ENCODE results near the gene PKP3.

Gene PKP3

GRCh38 chr11:415640-416041, 21.6 kb downstream of the PKP3 start:
- TF ChIP-seq, protein P1, sequence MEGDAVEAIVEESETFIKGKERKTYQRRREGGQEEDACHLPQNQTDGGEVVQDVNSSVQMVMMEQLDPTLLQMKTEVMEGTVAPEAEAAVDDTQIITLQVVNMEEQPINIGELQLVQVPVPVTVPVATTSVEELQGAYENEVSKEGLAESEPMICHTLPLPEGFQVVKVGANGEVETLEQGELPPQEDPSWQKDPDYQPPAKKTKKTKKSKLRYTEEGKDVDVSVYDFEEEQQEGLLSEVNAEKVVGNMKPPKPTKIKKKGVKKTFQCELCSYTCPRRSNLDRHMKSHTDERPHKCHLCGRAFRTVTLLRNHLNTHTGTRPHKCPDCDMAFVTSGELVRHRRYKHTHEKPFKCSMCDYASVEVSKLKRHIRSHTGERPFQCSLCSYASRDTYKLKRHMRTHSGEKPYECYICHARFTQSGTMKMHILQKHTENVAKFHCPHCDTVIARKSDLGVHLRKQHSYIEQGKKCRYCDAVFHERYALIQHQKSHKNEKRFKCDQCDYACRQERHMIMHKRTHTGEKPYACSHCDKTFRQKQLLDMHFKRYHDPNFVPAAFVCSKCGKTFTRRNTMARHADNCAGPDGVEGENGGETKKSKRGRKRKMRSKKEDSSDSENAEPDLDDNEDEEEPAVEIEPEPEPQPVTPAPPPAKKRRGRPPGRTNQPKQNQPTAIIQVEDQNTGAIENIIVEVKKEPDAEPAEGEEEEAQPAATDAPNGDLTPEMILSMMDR (conservative IDR thresholded peaks at IDR 0.05; ENCODE audit: control insufficient read depth, insufficient read depth, low read depth, low read length): no peak
- DNase-seq (ENCODE audit: low read depth): no peak
- no peak overlapping the region for H3K4me3 ChIP-seq (ENCODE audit: control insufficient read depth, low read depth, low read length)

- TF ChIP-seq, protein P1 (conservative IDR thresholded peaks at IDR 0.05; ENCODE audit: control insufficient read depth, insufficient read depth, low read depth, low read length): no peak
- no peak for DNase-seq (ENCODE audit: low read depth)
- H3K4me3 ChIP-seq (ENCODE audit: control insufficient read depth, low read depth, low read length): no peak overlapping the region
These were observed 22.2 kb downstream of the PKP3 start for GRCh38 chr11:416051-416756.

DNA sequence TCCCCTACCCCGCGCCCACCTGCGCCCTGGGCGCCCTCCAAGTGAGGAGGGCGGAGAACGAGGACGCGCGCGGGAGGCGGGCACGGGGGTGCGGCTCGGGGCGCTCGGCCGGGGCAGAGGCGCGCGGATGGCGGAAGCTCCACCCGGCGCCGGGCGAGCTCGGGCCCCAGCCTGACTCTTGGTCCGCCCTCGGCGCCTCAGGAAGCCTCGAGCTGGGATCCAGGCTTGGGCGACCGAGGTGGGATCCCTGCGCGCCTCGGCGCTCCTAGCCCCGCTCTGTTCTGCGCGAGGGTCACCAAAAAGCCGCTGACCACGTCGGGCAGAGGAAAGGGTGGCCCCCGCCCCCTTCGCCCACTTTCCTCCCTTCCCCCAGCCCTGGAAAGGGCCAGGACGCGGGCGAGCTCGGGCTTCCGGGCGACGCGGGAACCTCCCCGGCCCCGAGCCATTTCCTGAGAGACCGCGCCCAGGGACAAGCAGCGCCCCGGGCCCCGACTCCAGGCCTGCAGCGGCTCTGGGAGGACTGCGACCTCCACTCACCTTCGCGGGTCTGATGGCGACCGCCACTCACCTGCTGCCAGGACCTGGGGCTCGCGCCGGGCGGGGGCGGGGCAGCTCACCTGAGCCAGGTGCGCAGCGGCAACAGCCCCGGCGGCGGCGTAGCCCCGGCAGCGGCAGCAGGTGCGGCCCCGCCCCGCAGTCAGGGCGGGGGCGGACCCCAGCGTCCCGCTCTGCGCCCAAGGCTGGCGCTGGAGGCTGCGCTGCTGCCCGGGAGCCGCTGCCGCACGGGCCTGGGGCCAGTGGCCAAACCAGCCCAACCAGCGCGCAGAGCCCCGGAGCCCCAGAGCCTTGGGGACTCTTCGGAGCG, 23.0 kb downstream of the PKP3 start:
- H3K4me3 ChIP-seq (ENCODE audit: control insufficient read depth, low read depth, low read length): no peak overlapping the region
- no peak for DNase-seq (ENCODE audit: low read depth)

GRCh38 chr11:417652-418342, 23.8 kb downstream of the PKP3 start:
- no peak for DNase-seq (ENCODE audit: low read depth)
- TF ChIP-seq, protein P1 (conservative IDR thresholded peaks at IDR 0.05; ENCODE audit: control insufficient read depth, insufficient read depth, low read depth, low read length): no peak
- no peak overlapping the region for H3K4me3 ChIP-seq (ENCODE audit: control insufficient read depth, low read depth, low read length)

More for the DNA sequence above, 23.0 kb downstream of the PKP3 start:
- TF ChIP-seq, protein P1 (conservative IDR thresholded peaks at IDR 0.05; ENCODE audit: control insufficient read depth, insufficient read depth, low read depth, low read length): no peak

GRCh38 chr11:418343-419247, 24.6 kb downstream of the PKP3 start:
- TF ChIP-seq, protein P1 (conservative IDR thresholded peaks at IDR 0.05; ENCODE audit: control insufficient read depth, insufficient read depth, low read depth, low read length): no peak
- DNase-seq (ENCODE audit: low read depth): no peak
- H3K4me3 ChIP-seq (ENCODE audit: control insufficient read depth, low read depth, low read length): no peak overlapping the region

All from fibroblast of mammary gland (primary cell).